HG02610 (cell line): Measurements from ENCODE around the gene TLNRD1.

Experiments used
- ATAC-seq: cut with Tn5 transposase; IDR thresholded peaks from one replicate; pipeline ENCODE4 v1.9.1; 2021; ENCODE audit warnings: mild to moderate bottlenecking, moderate library complexity; ENCODE audit not compliant: unreplicated experiment

Gene TLNRD1

GRCh38 chr15:81053621-81054020, 52.9 kb downstream of the TLNRD1 start:
- ATAC-seq, result no peak

- ATAC-seq, result no peak
Observed at GRCh38 chr15:81054236-81054635, 53.5 kb downstream of the TLNRD1 start.
